OCI-LY3 (cell line): ENCODE results near the gene PIP5K1B.

Source experiments
- H2AFZ ChIP-seq: fragments of 200-600, 300-600 bp; shearing (Covaris generic); 2 replicates; pipeline ENCODE4 v1.6.0; 2014; ENCODE audit warnings: antibody characterized with exemption, low read depth, low read length
- H3K27ac ChIP-seq: fragments of 200-600, 300-600 bp; sonication (generic); 2 replicates; pipeline ENCODE4 v1.5.1; 2014; ENCODE audit warnings: mild to moderate bottlenecking, low read length, moderate library complexity, mixed read lengths
- H3K27me3 ChIP-seq: fragments of 200-600, 300-600 bp; sonication (generic); 2 replicates; pipeline ENCODE4 v1.6.1; 2014; ENCODE audit warnings: low read depth, low read length, mixed read lengths
- H3K36me3 ChIP-seq: fragments of 200-600, 300-600 bp; sonication (generic); replicated peaks from 2 replicates; pipeline ENCODE3; 2014; ENCODE audit warnings: low read depth, low read length, mixed read lengths
- H3K4me1 ChIP-seq: fragments of 300-600, 200-600 bp; sonication (generic); 2 replicates; pipeline ENCODE4 v1.6.1; 2014; ENCODE audit warnings: low read length, mixed read lengths
- H3K4me2 ChIP-seq: fragments of 200-600, 300-600 bp; sonication (generic); 2 replicates; pipeline ENCODE4 v1.6.1; 2014; ENCODE audit warnings: low read length, mixed read lengths
- H3K4me3 ChIP-seq: fragments of 300-600, 200-600 bp; sonication (generic); 2 replicates; pipeline ENCODE4 v1.5.1; 2014; ENCODE audit warnings: antibody characterized with exemption, mild to moderate bottlenecking, low read length, moderate library complexity
- H3K79me2 ChIP-seq: fragments of 300-600, 200-600 bp; shearing (Covaris generic); 2 replicates; pipeline ENCODE4 v1.6.1; 2014; ENCODE audit warnings: mild to moderate bottlenecking, low read length, mixed read lengths
- H3K9ac ChIP-seq: fragments of 300-600, 200-600 bp; shearing (Covaris generic); 2 replicates; pipeline ENCODE4 v1.6.0; 2014; ENCODE audit warnings: mild to moderate bottlenecking, low read length, moderate library complexity
- H3K9me3 ChIP-seq: fragments of 200-600, 300-600 bp; shearing (Covaris generic); 2 replicates; pipeline ENCODE4 v1.6.1; 2014; ENCODE audit warnings: low read length, mixed read lengths; ENCODE audit not compliant: insufficient read depth
- H4K20me1 ChIP-seq: fragments of 200-600, 300-600 bp; sonication (generic); 2 replicates; pipeline ENCODE4 v1.6.1; 2016; ENCODE audit warnings: low read length, mixed read lengths; ENCODE audit not compliant: insufficient read depth
- CTCF ChIP-seq: fragments of 200-600, 300-600 bp; sonication (generic); IDR thresholded peaks from 2 replicates; pipeline ENCODE4 v1.5.1; 2014; ENCODE audit warnings: antibody characterized with exemption, low read length, low read depth
- EZH2phosphoT487 ChIP-seq: fragments of 200-600 bp; shearing (Covaris generic); IDR thresholded peaks from 2 replicates; pipeline ENCODE4 v1.6.1; 2018; ENCODE audit warnings: antibody characterized with exemption, mixed run types, low read depth

Gene PIP5K1B

GRCh38 chr9:68703672-68704071, 1.4 kb upstream of the PIP5K1B start:
- H3K4me3 ChIP-seq, result no peak overlapping the region
- no peaks in the 10 kb centered on the region for H3K36me3 ChIP-seq
- H3K27me3 ChIP-seq, result peaks cover 68% of the 10 kb centered on the region
- H3K9me3 ChIP-seq, result no peaks in the 10 kb centered on the region
- no peak overlapping the region for H3K9ac ChIP-seq
- H2AFZ ChIP-seq, result no peak overlapping the region
- H3K27ac ChIP-seq, result no peak overlapping the region
- H3K4me2 ChIP-seq, result no peak overlapping the region
- peaks cover 5% of the 10 kb centered on the region; the same call in 1 of the 2 replicates for H4K20me1 ChIP-seq
- H3K4me1 ChIP-seq, result peaks cover 32% of the 10 kb centered on the region
- TF ChIP-seq EZH2phosphoT487 (no peak), CTCF (no peak)
- no peaks in the 10 kb centered on the region for H3K79me2 ChIP-seq

- H3K36me3 ChIP-seq, result no peaks in the 10 kb centered on the region
- no peaks in the 10 kb centered on the region for H3K9me3 ChIP-seq
- peaks cover 5% of the 10 kb centered on the region; the same call in 1 of the 2 replicates for H4K20me1 ChIP-seq
- no peak overlapping the region for H3K27ac ChIP-seq
- H3K4me1 ChIP-seq, result peaks cover 39% of the 10 kb centered on the region
- H3K4me3 ChIP-seq, result peak overlapping the region; percentile 94
- H3K27me3 ChIP-seq, result peaks cover 73% of the 10 kb centered on the region
- H2AFZ ChIP-seq, result peak overlapping the region; percentile 89; the same call in 1 of the 2 replicates
- peak overlapping the region; percentile 28; the same call in 1 of the 2 replicates for H3K9ac ChIP-seq
- no peaks in the 10 kb centered on the region for H3K79me2 ChIP-seq
- peak overlapping the region; percentile 96 for H3K4me2 ChIP-seq
- TF ChIP-seq EZH2phosphoT487, result no peak
- TF ChIP-seq CTCF, result no peak; the same call in 1 of the 2 replicates
Measured at GRCh38 chr9:68704498-68704813, 584 bp upstream of the PIP5K1B start.

GRCh38 chr9:68705531-68706362, 707 bp downstream of the PIP5K1B start:
- Histone ChIP-seq H2AFZ (peak overlapping the region; percentile 64; the same call in 1 of the 2 replicates), H3K27ac (no peak overlapping the region), H3K27me3 (peaks cover 79% of the 10 kb centered on the region), H3K4me3 (peak overlapping the region; percentile 94), H3K79me2 (no peaks in the 10 kb centered on the region), H3K9me3 (no peaks in the 10 kb centered on the region), H3K36me3 (no peaks in the 10 kb centered on the region), H3K9ac (peak overlapping the region; percentile 51), H4K20me1 (peaks cover 5% of the 10 kb centered on the region; the same call in 1 of the 2 replicates), H3K4me1 (peaks cover 39% of the 10 kb centered on the region), H3K4me2 (peak overlapping the region; percentile 97)
- no peak for TF ChIP-seq EZH2phosphoT487
- TF ChIP-seq CTCF, result peak; percentile 19; the same call in 1 of the 2 replicates

GRCh38 chr9:68706363-68707201, 1.5 kb downstream of the PIP5K1B start:
- Histone ChIP-seq H3K4me3 (peak overlapping the region; percentile 94), H3K79me2 (no peaks in the 10 kb centered on the region), H2AFZ (no peak overlapping the region), H3K9me3 (no peaks in the 10 kb centered on the region), H3K4me2 (peak overlapping the region; percentile 97), H3K4me1 (peaks cover 39% of the 10 kb centered on the region), H3K36me3 (no peaks in the 10 kb centered on the region), H3K27ac (no peak overlapping the region), H3K9ac (peak overlapping the region; percentile 38; the same call in 1 of the 2 replicates), H3K27me3 (peaks cover 83% of the 10 kb centered on the region), H4K20me1 (peaks cover 5% of the 10 kb centered on the region; the same call in 1 of the 2 replicates)
- TF ChIP-seq EZH2phosphoT487, result no peak
